ENCODE data around the gene GTF2H2.
"Not testable (repeated sequence)": the region's sequence is repeated elsewhere in the genome, so short reads cannot be mapped to it uniquely, and the experiment has no call there.

The GTF2H2 gene

DNA sequence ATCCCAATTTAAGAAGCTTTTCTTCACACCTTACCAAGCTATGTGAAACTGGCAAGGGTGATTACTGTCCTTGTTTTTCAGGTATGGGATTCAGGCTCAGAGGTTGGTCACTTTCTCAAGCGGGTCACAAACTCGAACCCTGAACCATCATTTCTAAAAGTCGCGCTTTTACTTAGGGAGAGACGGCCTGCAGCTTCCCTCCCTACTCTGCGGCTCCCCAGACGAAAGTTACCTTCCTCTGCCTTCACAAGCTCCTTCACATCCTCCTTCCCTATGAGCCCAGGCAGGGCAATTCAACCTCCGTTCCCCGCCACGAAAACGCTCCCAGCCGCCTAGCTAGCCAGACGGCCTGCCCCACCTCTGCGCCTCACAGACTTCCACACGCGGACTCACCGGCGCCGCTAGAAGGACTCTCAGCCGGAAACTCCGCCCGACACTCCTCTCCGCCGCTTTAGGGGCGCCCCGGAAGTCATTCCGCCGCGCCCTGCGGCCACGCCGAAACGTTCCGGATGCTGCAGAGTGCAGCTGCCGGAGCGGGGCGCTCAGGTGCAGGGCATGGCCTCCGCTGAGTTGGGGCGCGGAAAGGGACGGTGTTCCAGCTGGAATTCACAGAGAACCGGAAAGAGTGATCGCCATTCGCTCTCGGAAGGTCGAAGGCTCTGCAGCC lies at the start of gene GTF2H2:
TSS of gene GTF2H2 (minus strand) at position 415 of the 667 bp plus-strand sequence. CDS start 4,913 bp downstream, outside the sequence.
- DNase-seq (ENCODE audit: low spot score); POLR2A ChIA-PET (ENCODE audit: low non-redundant PET); H3K27ac ChIP-seq; CTCF ChIA-PET: not testable (repeated sequence)

DNA sequence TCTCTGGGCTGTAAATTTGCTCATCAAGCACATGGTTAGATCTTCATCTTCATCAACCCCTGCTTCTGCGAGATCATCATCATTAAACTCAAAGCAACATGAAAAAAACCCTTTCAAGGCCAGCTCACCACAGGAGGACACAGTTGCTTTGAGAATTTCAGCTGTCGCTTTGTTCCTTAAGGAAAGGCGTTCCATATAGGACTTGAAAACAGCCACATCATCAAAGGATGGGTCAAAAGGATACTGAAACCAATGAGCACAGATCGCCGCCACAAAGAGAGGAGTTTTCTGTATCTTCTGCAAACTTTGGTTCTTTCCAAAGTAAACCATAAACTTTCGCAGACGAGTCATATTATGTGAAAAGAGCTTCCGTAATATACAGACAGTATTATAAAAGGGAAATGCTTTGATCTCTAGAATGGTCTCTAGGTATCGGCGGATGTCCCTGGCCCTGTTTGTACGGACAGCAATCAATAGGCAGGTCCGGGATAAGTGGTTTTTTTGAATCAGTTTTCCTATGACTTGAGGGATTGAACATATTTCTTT lies 42.3 kb upstream of the GTF2H2 start:
- DNase-seq (ENCODE audit: low spot score); CTCF ChIA-PET; POLR2A ChIA-PET (ENCODE audit: low non-redundant PET); H3K27ac ChIP-seq: not testable (repeated sequence)

GRCh38 chr5:71099996-71100395 lies 32.5 kb upstream of the GTF2H2 start:
- POLR2A ChIA-PET (ENCODE audit: low non-redundant PET); H3K27ac ChIP-seq; DNase-seq (ENCODE audit: low spot score); CTCF ChIA-PET: not testable (repeated sequence)

GRCh38 chr5:71097930-71098203 lies 30.4 kb upstream of the GTF2H2 start:
- H3K27ac ChIP-seq; POLR2A ChIA-PET (ENCODE audit: low non-redundant PET); CTCF ChIA-PET; DNase-seq (ENCODE audit: low spot score): not testable (repeated sequence)

GRCh38 chr5:71097173-71097929 lies 29.9 kb upstream of the GTF2H2 start:
- POLR2A ChIA-PET (ENCODE audit: low non-redundant PET); H3K27ac ChIP-seq; CTCF ChIA-PET; DNase-seq (ENCODE audit: low spot score): not testable (repeated sequence)

- H3K27ac ChIP-seq; DNase-seq (ENCODE audit: low spot score); POLR2A ChIA-PET (ENCODE audit: low non-redundant PET); CTCF ChIA-PET: not testable (repeated sequence)
Measured at GRCh38 chr5:71089773-71090172, 22.3 kb upstream of the GTF2H2 start.

DNA sequence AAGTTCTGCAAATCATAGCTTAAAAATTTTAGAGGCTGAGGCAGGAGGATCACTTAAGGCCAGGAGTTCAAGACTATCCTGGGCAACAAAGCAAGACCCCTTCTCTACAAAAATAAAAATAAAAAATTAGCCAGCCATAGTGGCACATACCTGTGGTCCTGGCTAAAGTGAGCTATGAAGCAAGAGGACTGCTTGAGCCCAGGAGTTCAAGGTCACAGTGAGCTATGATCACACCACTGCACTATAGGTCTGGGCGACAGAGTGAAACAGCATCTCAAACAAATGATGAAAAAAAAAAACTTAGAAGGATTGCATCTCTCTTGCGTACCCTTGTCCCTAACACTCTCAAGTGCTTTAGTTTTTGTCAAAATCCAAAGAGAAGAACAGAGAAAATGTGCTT lies 21.3 kb upstream of the GTF2H2 start:
- H3K27ac ChIP-seq; CTCF ChIA-PET; DNase-seq (ENCODE audit: low spot score); POLR2A ChIA-PET (ENCODE audit: low non-redundant PET): not testable (repeated sequence)

GRCh38 chr5:71086145-71086544 lies 18.7 kb upstream of the GTF2H2 start:
- POLR2A ChIA-PET (ENCODE audit: low non-redundant PET); DNase-seq (ENCODE audit: low spot score): not testable (repeated sequence)

DNA sequence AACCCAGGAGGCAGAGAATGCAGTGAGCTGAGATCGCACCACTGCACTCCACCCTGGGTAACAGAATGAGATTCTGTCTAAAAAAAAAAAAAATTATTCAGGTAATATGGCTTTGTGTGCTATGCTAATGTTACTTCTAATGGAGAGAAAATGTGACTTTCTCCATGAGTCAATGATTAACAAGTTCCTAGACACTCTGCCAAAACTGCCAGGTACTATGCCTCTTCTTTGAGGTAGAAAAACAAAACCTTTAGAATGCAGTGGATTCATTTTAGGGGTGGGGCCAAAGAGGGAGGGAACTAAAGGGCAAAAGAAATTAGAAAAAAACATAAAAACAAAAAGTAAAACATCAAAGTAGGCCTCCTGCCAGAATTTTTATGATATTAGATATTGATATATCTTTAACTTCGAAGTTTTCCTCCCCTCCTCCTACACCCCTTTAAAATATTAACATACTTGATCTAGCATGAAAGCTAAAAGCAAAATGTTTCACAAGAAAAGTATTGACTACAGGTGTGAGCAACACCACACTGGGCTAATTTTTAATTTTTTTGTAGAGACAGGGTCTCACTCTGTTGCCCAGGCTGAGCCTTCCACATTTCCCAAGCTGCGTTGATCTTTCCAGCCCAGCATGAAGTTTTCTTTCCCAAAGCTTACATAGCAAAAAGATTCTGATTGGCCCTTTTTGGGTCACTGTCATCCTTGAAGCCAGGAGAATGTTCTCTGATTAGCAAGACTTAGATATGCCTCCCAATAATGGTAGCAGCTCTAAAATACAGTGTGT lies 17.0 kb upstream of the GTF2H2 start:
- POLR2A ChIA-PET (ENCODE audit: low non-redundant PET); CTCF ChIA-PET; DNase-seq (ENCODE audit: low spot score); H3K27ac ChIP-seq: not testable (repeated sequence)

More at GRCh38 chr5:71086145-71086544, 18.7 kb upstream of the GTF2H2 start:
- H3K27ac ChIP-seq, CTCF ChIA-PET: not testable (repeated sequence)

DNA sequence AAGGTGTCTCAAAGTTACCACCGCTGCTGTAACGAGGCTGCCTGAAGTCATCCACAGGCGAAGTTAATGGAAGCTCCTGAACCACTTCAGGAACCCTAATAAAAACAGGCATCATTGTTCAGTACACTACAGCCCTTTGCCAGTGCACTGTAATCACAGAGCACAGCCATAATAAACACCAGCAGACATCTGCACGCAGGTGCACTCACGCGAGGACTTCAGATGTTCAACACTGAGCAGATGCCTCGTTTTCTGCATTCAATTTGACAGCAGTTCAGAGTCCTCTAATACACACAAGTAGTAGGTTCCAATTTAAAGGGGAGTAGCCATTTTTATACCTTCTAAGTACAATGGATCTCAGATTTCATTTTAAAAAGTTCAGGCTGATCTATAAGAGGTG lies 15.4 kb upstream of the GTF2H2 start:
- POLR2A ChIA-PET (ENCODE audit: low non-redundant PET); CTCF ChIA-PET; DNase-seq (ENCODE audit: low spot score); H3K27ac ChIP-seq: not testable (repeated sequence)

- H3K27ac ChIP-seq; DNase-seq (ENCODE audit: low spot score); POLR2A ChIA-PET (ENCODE audit: low non-redundant PET); CTCF ChIA-PET: not testable (repeated sequence)
Measured at GRCh38 chr5:71082340-71082739, 14.9 kb upstream of the GTF2H2 start.

GRCh38 chr5:71061322-71061721 lies 6.2 kb downstream of the GTF2H2 start:
- POLR2A ChIA-PET (ENCODE audit: low non-redundant PET); H3K27ac ChIP-seq; DNase-seq (ENCODE audit: low spot score); CTCF ChIA-PET: not testable (repeated sequence)

- DNase-seq (ENCODE audit: low spot score); CTCF ChIA-PET; POLR2A ChIA-PET (ENCODE audit: low non-redundant PET); H3K27ac ChIP-seq: not testable (repeated sequence)
Measured at GRCh38 chr5:71059426-71059825, 8.1 kb downstream of the GTF2H2 start.

GRCh38 chr5:71044808-71045207 lies 22.7 kb downstream of the GTF2H2 start:
- H3K27ac ChIP-seq; POLR2A ChIA-PET (ENCODE audit: low non-redundant PET); DNase-seq (ENCODE audit: low spot score); CTCF ChIA-PET: not testable (repeated sequence)

DNA sequence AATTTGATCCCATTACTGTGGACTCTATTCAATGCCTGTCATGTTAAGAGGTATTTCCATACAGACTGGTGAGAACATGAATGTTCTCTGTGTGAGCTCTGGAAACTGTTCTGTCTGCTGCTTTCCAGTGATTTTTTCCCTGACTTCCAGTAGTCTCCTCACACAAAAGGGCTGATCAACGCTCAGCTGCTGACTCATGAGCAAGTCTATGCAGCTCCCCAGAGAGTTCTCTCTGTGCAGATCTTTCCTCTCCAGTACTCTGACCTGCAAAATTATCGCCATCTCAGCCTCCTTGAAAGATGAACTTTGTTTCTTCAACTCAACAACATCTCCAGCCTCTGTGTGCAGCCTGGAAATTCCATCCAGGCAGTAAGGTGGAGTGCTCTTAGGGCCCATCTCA lies 23.3 kb downstream of the GTF2H2 start:
- CTCF ChIA-PET; DNase-seq (ENCODE audit: low spot score); H3K27ac ChIP-seq; POLR2A ChIA-PET (ENCODE audit: low non-redundant PET): not testable (repeated sequence)

DNA sequence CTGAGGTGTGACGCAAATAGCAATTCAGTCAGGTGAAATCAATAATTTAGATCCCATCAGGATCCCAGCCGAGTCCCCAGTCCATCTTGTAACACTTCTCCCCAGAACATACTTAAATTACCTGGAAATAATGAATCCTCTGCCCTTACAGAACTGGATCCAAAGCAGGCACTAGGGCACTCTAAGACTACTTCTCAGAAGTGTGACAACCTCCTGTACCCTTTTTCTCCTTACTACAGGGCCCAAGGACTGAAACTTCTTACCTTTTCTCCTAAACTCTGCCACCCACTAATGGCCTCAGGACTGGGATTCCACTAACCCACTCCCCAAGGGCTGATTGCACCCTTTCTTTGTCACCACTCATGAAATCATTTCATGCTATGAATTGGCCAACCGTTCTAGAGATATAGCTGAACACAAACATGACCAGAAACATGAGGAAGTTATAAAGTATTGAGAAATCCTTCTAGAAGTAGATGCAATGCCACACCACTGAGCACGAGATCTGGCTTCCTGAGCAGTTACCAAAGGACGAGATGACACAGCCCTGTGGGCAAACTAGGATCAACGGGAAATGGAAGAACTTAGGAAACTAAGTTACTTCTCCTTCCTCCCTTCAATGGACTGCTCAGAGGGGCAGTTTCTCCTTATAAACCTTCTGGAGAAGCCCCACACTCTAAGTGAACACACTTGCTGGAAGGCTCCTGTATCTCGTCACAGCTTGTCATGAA lies 36.3 kb downstream of the GTF2H2 start:
- CTCF ChIA-PET; DNase-seq (ENCODE audit: low spot score); POLR2A ChIA-PET (ENCODE audit: low non-redundant PET); H3K27ac ChIP-seq: not testable (repeated sequence)

DNA sequence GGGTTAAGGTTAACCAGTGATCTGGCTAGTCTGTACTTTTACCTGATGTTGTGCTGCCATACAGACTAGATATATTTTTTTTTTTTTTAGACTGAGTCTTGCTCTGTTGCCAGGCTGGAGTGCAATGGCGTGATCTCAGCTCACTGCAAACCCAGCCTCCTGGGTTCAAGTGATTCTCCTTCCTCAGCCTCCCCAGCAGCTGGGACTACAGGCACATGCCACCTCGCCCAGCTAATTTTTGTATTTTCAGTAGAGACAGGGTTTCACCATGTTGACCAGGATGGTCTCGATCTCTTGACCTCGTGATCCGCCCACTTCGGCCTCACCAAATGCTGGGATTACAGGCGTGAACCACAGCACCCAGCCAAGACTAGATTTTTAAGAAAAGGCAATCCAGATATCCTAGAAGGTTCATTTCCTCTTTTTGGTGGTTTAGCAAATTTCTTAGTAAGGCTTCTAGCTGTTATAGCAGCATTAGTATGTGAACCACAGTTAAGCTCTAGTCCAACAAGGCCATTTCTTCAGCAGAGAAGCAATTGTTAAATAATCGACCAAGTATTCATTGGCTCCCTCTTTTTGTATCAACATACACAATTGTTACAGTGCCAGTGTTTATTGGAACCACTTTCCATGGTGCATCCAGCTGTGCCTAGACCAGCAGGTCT lies 42.1 kb downstream of the GTF2H2 start, which contains the start of gene NAIP:
TSS of gene NAIP (minus strand) at position 51 of the 665 bp plus-strand sequence. CDS start 12,424 bp downstream, outside the sequence.
- CTCF ChIA-PET; DNase-seq (ENCODE audit: low spot score); POLR2A ChIA-PET (ENCODE audit: low non-redundant PET); H3K27ac ChIP-seq: not testable (repeated sequence)
